Measurements from ENCODE around the gene C1RL.
"Not testable (repeated sequence)": the region's sequence is repeated elsewhere in the genome, so short reads cannot be mapped to it uniquely, and the experiment has no call there.

Gene C1RL

GRCh38 chr12:7058850-7059395 is 50.1 kb downstream of the C1RL start:
- no peak for DNase-seq

- no peak for DNase-seq
Measured at GRCh38 chr12:7058163-7058845, 50.7 kb downstream of the C1RL start.

GRCh38 chr12:7055736-7056135 is 53.3 kb downstream of the C1RL start:
- not testable (repeated sequence) for DNase-seq

- DNase-seq = no peak
Measured at GRCh38 chr12:7054925-7055324, 54.1 kb downstream of the C1RL start.

- not testable (repeated sequence) for DNase-seq
Measured at GRCh38 chr12:7049973-7050372, 59.0 kb downstream of the C1RL start.

DNA sequence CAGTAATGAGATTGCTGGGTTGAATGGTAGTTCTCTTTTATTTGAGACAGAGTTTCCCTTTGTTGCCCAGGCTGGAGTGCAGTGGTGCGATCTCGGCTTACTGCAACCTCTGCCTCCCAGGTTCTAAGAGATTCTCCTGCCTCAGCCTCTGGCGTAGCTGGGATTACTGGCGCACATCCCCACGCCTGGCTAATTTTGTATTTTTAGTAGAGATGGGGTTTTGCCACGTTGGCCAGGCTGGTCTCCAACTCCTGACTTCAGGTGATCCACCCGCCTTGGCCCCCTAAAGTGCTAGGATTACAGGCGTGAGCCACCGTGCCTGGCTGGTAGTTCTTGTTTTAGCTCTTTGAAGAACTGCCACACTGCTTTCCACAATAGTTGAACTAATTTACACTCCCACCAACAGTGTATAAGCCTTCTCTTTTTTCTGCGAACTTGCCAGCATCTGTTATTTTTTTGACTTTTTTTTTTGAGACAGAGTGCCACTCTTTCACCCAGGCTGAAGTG is 59.5 kb downstream of the C1RL start:
- not testable (repeated sequence) for DNase-seq

DNA sequence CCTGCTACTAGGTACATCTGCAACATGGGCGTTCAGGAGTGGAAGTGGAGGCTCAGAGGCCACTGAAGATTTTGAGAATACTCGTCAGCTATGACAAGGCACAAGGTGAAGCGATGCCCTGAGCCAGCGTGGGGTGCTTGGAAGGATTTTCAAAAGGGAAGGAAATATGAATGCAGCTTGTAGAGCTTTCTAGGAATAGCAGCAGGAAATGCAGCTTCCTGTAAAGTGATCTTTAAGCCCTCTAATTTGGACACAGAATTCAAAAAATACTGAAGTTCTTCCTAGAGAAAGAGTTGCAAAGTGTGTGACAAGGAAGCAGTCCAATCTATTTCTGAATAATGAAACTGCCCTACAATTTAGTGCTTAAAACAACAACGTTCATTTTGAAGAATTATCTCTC is 61.7 kb downstream of the C1RL start:
- DNase-seq = no peak

GRCh38 chr12:7046383-7047105 is 62.5 kb downstream of the C1RL start:
- no peak for DNase-seq

DNA sequence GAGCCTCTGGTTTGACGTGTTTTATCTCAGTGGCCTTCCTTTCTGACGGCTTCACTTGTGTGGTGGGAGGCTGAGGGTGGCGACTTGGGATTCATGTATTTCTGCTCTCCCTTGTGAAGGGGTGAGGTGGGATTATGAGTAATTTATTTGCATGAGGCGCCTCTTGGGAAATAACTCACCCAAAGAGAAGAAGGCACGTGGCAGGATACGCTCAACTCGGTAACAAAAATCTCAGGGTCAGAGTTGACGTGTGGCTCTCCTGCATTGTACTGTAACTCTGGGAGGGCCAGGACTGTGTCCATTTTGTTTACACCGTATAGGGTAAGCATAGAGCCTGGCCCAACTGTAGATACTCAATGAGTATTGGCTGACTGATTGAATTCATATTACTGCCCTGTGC is 63.1 kb downstream of the C1RL start:
- no peak for DNase-seq

Data from activated CD4-positive, alpha-beta T cell treated with anti-CD3 and anti-CD28 coated beads for 1 hour (primary cell).